Activated naive CD8-positive, alpha-beta T cell treated with anti-CD3 and anti-CD28 coated beads, Interleukin-2, amount 50 U/mL, for 16 hours (primary cell): ENCODE measurements around the gene ARL16.
A peak's percentile ranks its signal among the peaks of the same experiment; 100 is the strongest.

Source experiments
- DNase-seq: peaks from one replicate; pipeline ENCODE4 v3.0.0-alpha.2; 2020; ENCODE audit warnings: low read depth, low spot score

ARL16 gene

GRCh38 chr17:81644976-81645952 lies 38.3 kb downstream of the ARL16 start:
- no peak for DNase-seq

DNA sequence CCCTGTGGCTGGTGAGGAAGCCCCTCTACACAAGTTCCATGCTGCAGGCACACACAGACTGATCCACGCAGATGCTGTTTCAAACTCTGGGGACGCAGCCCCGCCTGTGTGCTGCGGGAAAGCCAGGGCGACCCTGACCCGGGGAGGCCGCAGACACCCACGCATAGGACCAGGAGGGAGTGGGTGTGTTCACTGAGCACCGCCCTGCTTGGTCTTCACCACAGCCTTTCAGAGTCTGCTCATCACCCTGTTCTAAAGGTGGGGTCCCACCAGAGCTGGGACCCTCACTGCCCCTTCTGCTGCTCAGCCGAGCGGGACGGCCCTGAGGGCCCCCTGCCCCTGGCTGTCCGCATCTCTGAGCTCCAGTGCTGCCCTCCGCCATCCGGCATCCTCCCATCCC lies 39.1 kb downstream of the ARL16 start:
- DNase-seq: no peak

DNA sequence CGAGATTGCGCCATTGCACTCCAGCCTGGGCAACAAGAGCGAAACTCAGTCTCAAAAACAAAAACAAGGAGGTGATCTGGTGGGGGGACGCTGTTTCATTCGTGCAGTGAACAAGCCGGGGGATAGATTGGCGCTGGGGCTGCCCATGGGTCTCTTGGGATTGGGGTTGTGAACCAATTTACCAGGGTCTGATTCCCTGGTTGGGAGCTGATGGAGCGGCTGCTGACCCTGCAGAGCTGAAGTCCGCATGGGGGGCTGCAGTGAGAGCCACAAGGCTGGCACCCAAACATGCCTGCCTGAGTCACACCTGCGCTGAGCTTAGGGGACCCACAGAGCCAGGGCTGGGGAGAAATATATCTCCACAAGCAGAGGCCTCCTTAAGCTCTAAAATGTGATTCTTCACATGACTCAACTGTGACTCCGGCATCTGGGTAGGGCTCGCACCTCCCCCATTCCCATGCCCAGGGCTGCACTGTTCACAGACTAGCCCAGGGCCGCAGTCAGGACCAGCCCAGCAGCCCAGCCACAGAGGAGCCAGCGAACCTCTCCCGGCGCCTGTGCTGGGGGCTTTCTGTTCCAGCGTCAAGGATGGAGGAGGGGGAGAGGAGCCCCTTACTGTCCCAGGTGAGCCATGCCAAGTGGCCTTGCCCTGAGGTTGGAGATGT lies 41.6 kb downstream of the ARL16 start:
- DNase-seq: no peak

DNA sequence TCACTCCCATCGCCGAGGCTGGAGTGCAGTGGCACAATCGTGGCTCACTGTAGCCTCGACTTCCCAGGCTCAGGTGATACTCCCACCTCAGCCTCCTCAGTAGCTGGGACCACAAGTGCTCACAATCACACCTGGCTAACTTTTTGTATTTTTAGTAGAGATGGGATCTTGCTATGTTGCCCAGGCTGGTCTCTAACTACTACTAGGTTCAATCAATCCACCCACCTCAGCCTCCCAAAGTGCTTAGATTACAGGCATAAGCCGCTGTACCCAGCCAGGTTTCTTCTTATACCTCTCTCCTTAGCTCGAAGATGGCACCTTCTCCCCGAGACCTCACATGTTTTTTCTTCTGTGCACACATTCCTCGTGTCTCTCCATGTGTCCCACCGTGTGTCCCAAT lies 43.6 kb downstream of the ARL16 start:
- DNase-seq: no peak

GRCh38 chr17:81638683-81639082 lies 44.9 kb downstream of the ARL16 start:
- no peak for DNase-seq

- peak; percentile 59 for DNase-seq
Measured at GRCh38 chr17:81636505-81637288, 46.9 kb downstream of the ARL16 start, which contains the start of the genes NPLOC4 and TSPAN10. TSS of gene NPLOC4 (minus strand) at chr17:81637112. CDS start at chr17:81636930, 182 bp downstream. TSS of gene TSPAN10 (plus strand) at chr17:81637196. CDS start at chr17:81642413, 5,217 bp downstream.

DNA sequence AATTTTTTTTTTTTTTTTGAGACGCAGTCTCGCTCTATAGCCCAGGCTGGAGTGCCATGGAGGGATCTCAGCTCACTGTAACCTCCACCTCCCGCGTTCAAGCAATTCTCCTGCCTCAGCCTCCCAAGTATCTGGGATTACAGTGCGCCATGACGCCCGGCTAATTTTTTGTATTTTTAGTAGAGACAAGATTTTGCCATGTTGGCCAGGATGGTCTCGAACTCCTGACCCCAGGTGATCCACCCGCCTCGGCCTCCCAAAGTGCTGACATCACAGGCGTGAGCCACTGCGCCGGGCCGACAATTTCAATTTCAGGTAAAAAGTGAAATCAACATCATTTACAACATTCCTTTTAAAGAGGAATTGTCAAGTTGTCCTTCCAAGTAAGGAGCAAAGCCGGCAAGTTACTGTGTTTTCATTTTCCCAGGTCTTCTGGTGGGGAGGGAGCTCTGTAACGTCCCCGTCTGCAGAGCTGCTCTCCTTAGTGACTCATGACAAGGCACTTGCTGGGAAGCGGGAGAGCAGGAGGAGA lies 47.6 kb downstream of the ARL16 start:
- no peak for DNase-seq

- no peak for DNase-seq
Measured at GRCh38 chr17:81635431-81635830, 48.2 kb downstream of the ARL16 start.

DNA sequence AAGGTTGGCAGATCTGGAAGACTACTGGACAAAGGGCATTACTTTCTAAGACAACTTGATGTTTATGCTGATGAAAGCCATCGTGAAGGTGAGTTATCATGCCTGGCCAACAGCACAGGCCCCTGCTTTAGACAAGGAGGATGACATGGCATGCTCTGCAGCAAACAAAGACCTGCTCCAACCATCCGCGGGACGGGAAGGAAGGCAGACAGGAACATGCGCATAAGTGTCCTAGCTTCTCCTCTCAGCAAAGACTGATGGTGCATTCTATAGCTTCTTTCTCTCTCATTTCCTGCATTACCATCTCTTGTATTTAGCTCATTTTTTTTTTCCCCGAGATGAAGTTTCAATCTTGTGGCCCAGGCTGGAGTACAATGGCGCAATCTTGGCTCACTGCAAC lies 52.1 kb downstream of the ARL16 start:
- DNase-seq: no peak
